HG03571 (cell line): ENCODE results near the gene NUDT4.
"Not testable (repeated sequence)": the region's sequence is repeated elsewhere in the genome, so short reads cannot be mapped to it uniquely, and the experiment has no call there.

ENCODE experiments used
- ATAC-seq: cut with Tn5 transposase; IDR thresholded peaks from one replicate; pipeline ENCODE4 v1.9.1; 2021; ENCODE audit not compliant: unreplicated experiment

The NUDT4 gene

GRCh38 chr12:93399183-93399863 lies 21.6 kb downstream of the NUDT4 start:
- ATAC-seq, result peak; percentile 78

DNA sequence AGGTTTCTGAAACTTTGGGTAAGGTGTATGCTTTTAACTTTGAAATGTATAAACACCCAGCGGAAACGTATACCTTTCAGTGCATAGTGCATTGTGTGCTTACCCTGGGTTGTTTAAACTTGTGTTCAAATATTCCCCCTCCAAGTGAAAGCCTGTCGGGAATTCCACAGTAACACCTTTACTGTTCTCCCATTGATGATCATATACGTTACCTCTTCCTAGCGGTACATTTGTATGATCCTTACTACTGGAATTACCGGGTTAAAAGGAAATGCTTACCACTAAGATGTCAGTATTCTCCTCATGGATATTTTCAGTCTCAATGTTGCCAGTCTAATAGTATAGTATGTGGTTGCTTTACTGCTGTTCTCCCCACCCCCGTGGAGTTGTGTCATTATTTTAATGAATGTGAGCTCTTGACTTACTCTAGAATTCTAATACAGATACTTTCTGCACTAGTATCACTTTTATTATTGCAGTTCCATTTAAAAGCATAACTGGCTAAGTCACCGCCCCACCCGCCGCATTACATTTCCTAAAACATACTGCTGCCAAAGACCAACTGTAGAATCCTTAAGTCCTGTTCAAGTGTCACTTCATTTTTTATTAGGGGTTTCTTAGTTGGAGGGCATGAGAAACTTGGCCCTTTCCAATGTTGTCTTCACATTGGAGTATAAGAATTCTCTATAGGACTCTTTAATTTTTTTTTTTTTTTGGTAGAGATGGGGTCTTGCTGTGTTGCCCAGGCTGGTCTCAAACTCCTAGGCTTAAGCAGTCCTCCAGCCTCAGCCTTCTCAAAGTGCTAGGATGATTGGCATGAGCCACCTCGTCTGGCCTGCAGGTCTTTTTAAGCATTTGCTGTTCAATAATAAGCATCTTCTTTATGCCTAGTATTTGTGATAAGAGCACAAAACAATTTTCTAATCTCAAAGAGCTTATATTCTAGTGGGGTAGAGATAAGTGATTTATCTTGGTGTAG lies 24.9 kb downstream of the NUDT4 start:
- ATAC-seq, result no peak

- ATAC-seq, result no peak
Observed at GRCh38 chr12:93403988-93404803, 26.5 kb downstream of the NUDT4 start.

DNA sequence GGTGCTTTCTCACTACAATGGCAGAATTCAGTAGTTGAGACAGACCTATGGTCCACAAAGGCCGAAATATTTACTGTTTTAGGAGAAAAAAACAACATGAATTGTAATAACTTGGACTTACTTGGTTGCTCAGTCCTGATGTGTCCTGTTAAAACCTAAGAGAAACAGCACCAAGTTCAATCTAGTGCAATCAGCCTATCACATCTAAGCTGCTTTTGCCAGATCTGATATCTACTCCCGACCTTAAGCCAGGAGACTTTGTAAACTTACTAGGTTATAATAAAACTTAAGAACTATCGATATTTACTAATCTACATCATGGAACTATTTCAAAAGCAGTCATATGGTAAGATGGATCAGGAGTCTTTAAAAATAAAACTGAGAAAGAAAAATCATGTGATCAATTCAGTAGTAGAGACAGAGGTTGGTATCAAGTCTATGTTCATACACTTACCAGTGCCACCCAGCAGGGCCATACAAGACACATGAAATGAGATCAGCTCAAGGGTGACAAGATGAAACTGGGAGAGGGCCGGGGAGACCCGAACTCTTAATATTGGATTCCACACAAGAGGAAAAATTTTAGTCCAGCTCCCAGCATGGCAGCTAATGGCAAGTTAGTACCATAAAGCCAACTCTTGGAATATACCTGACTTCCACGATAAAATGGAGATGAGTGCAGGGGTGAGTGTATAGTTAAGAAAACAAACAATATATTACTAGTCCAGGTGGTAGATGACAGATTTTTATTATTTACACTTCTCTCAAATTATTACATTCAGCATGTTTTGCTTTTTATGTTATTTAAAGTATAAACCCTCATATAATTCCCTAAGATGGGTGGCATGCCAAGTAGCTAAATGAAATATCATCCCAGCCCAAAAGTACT lies 27.5 kb downstream of the NUDT4 start:
- ATAC-seq, result no peak

- ATAC-seq, result no peak
Observed at GRCh38 chr12:93407054-93407962, 29.6 kb downstream of the NUDT4 start.

DNA sequence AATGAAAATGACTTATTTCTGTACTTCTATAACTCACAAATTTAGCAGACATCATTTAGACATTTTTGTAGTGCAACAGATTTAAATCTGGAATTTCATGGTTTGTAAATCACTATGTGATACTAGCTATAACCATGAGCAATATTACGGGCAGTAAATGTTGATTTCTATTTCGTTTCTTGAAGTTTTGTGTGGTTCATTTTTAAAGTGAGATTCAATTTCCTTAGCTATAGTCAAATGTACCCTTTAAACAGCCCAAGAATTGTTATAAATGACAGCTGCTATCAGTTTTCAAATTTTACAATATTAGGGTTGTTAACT lies 30.2 kb downstream of the NUDT4 start:
- ATAC-seq, result no peak

GRCh38 chr12:93408813-93409212 lies 31.1 kb downstream of the NUDT4 start:
- no peak for ATAC-seq

DNA sequence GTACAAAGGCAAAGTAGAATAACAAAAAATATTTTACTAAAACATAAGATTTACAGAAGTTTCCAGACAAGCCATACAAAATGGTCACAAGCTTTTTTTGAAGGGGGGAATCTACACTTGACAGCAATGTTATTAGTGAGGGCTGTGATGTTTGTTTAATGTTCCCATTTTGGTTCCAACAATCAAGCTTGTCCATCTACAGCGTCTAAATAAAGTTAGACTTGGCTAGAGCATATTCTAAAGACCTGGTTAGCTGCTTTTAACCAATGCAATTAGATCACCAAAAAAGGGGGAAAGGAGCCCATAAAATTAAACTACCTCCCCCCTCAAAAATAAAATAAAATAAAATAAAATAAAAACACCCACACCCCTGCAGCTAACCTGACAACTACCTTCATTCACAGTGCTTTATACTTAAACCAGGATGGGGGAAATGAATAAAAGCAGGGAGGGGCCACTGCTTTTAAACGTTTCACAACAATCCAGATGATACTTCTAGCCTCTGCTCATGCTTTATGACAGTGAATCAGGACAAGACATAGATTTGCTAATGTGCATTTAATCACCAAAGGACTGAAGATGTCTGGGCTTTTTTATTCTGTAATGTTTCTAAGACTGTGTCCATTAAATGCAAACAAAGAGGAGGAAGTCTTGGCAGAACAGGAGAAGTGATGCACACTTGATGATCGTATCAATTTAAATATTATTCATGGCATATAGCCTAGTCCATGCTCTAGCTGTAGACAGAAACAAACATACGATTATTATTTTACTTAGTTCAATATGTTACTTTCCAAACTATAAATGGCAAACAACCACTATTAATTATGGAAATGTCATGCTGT lies 31.8 kb downstream of the NUDT4 start:
- ATAC-seq, result not testable (repeated sequence)

DNA sequence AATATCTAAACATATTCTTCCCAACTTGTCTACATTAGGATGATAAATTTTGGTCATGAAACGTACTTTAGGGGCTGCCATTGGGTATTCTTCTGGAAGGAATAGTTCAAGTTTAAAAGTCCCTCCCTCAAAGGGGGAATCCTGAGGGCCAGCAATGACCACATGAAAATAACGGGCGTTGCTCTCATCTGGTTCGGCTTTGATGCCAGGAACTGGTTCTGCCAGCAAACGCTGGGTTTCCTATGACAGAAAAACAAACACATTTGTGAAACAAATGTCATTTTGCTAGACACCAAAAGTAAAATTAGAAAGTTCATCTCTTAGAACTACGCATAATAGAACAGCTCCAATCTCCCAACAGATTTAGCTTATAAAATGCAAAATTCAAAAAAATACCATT lies 33.3 kb downstream of the NUDT4 start:
- ATAC-seq, result not testable (repeated sequence)

DNA sequence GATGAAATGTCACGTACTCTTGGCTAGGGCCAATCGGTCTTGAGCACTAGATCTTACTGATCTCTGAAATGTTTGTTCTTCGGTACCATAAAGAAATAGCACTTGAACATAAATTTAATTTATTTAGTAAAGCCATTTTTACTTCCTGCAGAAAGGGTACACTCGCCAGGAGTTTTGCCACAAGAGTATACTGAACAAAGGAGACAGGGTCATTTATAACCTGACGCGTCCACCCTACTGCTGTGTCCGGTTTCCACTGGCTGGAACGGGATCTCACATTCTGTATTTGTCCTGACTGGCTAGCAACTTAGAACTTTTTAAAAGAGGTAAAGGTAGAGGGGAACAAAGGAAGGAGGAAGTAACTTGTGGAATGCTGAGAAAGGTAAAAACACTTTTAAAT lies 34.7 kb downstream of the NUDT4 start:
- not testable (repeated sequence) for ATAC-seq

DNA sequence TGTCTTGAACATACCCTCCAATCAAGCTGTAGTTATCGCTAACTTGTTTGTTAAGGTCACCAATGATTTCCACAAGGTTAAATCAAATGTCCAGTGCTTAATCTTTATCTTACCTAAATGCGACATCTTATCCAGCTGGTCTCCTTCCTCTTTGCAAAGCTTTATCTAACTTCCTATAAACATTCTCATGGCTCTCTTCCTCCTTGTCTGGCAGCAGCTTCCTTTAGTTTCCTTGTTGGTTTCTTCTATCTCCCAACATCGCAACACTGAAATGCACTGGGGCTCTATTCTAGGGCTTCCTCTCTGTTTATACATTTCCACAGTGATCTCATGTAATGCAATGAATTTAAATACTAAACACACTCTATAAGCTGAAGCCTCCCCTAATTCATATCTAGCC lies 35.3 kb downstream of the NUDT4 start:
- ATAC-seq, result no peak

- no peak for ATAC-seq
Observed at GRCh38 chr12:93415723-93416464, 38.2 kb downstream of the NUDT4 start.

DNA sequence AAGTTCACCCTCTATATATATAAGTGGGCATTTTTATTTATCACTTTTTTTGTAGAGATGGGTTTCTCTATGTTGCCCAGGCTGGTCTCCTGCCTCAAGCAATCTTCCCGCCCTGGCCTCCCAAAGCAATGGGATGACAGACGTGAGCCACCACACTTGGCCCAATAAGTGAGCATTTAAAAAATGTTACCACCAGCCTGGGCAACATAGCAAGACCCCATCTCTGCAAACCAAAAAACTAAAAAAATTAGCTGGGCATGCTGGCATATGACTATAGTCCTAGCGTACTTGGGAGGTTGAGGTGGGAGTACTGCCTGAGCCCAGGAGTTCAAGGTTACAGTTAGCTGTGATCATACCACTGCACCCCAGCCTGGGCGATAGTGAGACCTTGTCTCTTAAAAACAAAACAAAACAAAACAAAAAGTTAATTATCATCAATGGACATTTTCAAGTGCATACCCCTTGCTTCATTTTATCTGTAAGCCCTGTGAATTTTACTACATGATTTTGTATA lies 40.3 kb downstream of the NUDT4 start:
- no peak for ATAC-seq

DNA sequence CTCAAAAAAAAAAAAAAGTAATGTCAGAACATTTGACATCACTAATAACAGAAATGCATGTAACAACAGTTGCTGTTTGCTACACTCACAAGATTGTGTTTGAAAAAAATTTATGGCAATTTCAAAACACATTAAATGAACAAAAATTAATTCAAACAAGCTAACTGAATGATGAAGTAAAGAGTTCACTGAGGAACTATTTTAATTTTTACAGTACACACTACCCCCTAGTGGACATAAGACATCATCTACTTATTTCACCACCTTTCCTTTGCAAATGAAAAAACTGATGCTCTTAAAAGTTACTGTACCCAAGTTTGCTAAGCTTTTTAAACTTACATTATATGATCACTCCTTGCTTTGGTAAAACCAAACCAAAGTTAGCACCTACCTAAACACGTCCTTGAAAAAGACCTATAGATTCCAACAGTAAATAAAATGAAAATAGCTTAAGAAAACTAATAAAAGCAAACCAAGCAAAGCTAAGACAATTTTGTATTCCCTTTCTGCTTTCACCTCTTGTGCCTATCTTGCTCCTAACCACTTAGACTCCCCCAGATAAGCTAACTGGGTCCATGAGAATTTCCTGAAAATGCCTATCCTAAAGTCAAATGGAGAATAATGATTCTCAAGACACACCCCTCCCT lies 41.8 kb downstream of the NUDT4 start:
- no peak for ATAC-seq

DNA sequence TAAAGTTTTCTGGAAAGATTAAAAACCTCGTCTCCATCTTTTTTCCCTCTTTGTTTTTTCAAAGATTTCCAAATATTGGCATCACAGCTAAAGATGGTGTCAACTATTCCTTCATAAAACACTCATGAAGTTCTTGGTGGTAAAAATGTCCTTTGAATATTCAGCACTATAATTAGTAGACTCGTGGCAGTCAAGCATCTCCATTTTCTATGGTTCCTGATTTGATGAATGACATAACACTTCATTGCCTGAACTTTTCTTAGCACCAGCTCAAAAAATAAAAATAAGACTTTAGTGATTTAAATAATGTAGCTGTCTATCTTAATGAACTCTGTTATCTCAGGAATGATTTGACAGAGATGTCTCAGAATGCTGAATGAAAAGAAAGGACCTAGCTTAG lies 44.3 kb downstream of the NUDT4 start:
- ATAC-seq, result no peak

DNA sequence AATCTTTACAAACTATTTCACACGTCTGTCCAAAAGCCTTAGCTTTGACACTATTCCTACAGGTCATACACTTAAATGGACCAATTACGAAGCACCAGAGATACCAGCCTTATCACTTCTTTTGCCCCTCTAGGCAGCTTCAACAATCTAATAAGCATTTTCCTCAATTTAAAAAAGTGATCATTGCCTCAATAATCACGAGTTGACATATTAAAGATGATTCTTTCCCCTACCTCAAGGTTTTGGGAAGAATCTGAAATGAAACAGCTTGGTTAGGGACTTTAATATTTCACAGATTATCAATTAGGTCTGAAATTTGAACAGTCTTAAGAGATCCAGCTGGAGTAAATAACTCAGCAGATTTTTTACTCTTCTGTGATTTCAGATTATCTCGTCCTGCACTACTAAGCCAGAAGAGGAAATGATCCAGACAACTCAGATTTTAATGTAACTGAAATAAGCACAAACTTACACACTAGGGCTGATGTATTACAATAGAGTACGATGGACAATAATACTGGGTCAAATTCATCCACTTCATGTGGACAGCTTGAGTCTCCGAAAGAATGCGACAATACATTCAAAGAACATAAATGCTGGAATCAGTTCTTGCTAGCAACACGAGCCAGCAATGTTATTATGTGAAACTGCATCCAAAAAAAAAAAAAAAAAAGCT lies 48.1 kb downstream of the NUDT4 start:
- no peak for ATAC-seq

GRCh38 chr12:93426412-93426805 lies 48.7 kb downstream of the NUDT4 start:
- ATAC-seq, result no peak
